ENCODE results near the gene KANSL3. TPM values are rescaled to one million over a fixed set of nuclear protein-coding genes. Genes with fewer than 3 reads are reported as not detected.
A peak's percentile ranks its signal among the peaks of the same experiment; 100 is the strongest.

KANSL3 gene
- polyA plus RNA-seq, 2 donors, result 11.9 to 17.2 TPM

DNA sequence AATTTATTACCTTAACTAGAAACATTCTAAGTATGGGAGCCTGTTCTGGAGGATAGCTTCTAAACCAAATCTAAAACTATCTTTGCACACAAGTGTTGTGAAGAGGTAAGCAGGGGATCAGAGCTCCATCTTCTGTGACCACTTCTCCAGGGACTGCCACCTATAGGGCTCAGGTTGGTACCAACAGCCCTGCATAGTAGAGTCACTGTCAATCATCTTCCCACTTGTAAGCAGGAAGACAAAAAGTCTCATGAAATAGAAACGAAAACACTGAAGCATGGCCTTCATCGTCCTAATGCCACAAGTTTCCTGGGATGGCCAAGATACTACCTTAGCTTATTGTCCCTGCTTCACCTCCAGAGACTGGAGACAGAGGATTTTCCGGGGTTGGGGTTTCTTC, 43.8 kb downstream of the KANSL3 start:
- Histone ChIP-seq H3K27me3 (ENCODE audit: control insufficient read depth in 1 of 2, insufficient read depth in 2 of 2, low read length in 2 of 2) (no peaks in the 10 kb centered on the region), H3K4me1 (ENCODE audit: control insufficient read depth in 2 of 2, insufficient read depth in 2 of 2, low read length in 1 of 2) (peaks cover 0 to 2% of the 10 kb centered on the region in 2 donors), H3K27ac (ENCODE audit: low read depth in 2 of 2, low read length in 1 of 2) (peak overlapping the region in 1 of 2 donors; percentile 28), H3K36me3 (ENCODE audit: control insufficient read depth in 2 of 2, insufficient read depth in 2 of 2, low read length in 1 of 2) (peaks cover 20 to 26% of the 10 kb centered on the region in 2 donors), H3K9me3 (ENCODE audit: control insufficient read depth in 2 of 2, insufficient read depth in 1 of 2, low read depth in 1 of 2, low read length in 1 of 2) (no peaks in the 10 kb centered on the region), H3K4me3 (ENCODE audit: low read depth in 1 of 2, low read length in 2 of 2) (no peak overlapping the region)
- WGBS, 2 donors, result 79 to 83% methylated on average over 3 of the region's 3 CpGs

DNA sequence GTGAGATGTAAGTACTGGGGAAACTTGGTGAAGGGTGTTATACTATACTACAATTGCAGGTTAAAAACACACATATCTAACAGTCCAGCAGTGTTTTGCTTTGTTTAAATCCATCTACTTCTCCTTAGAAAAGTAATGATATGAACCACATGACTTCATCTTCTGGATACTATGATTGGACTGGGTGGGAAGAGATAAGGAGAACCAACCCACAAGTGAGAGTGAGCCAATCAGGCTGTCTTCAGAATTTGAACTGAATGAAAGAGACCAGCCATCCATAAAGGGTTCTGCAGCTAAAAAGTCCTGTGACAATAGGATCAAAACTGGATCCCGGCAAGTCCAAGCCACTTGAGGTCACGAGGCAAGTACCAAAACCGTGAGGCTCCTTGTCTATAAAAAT, 46.6 kb downstream of the KANSL3 start:
- H3K9me3 ChIP-seq (ENCODE audit: control insufficient read depth in 2 of 2, insufficient read depth in 1 of 2, low read depth in 1 of 2, low read length in 1 of 2), result no peaks in the 10 kb centered on the region
- no peak overlapping the region for H3K27ac ChIP-seq (ENCODE audit: low read depth in 2 of 2, low read length in 1 of 2)
- 96% methylated on average over 3 of the region's 3 CpGs for whole genome bisulfite sequencing, 2 donors
- no peak overlapping the region for H3K4me3 ChIP-seq (ENCODE audit: low read depth in 1 of 2, low read length in 2 of 2)
- H3K27me3 ChIP-seq (ENCODE audit: control insufficient read depth in 1 of 2, insufficient read depth in 2 of 2, low read length in 2 of 2), result no peaks in the 10 kb centered on the region
- peaks cover 20 to 26% of the 10 kb centered on the region in 2 donors for H3K36me3 ChIP-seq (ENCODE audit: control insufficient read depth in 2 of 2, insufficient read depth in 2 of 2, low read length in 1 of 2)
- peaks cover 0 to 2% of the 10 kb centered on the region in 2 donors for H3K4me1 ChIP-seq (ENCODE audit: control insufficient read depth in 2 of 2, insufficient read depth in 2 of 2, low read length in 1 of 2)

DNA sequence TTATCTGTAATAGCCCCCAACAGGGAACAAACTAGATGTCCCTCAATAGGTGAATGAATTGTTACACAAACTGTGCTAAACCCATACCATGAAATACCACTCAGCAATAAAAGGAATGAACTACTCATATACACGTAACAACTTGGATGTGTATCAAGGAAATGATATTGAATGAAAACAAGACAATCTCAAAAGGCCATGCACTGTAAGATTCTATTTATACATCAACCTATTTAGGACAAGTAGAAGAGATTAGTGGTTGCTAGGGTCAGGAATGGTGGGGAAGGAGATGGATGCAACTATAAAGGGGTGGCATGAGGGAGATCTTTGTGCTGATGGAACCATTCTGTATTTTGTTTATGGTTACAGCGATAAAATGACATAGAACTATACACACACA, 47.1 kb downstream of the KANSL3 start:
- no peak overlapping the region for H3K4me3 ChIP-seq (ENCODE audit: low read depth in 1 of 2, low read length in 2 of 2)
- WGBS, 2 donors, result 69 to 75% methylated on average over 2 of the region's 2 CpGs

DNA sequence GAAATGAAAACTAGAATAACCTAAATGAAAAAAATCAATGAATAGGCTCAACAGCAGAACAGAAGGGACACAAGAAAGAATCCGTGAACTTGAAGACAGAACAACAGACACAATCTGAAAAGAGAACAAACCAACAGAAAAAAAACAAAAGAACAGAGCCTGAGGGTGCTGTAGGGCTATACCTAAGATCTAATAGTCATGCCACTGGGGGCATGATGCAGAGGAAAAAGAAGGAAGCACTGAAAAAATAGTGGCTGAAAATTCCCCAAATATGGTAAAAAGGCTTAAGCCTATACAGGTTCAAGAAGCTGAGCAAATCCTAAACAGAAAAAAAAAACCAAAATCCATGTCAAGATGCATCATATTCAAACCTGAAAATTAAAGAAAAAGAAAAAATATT, 50.3 kb downstream of the KANSL3 start:
- H3K36me3 ChIP-seq (ENCODE audit: control insufficient read depth in 2 of 2, insufficient read depth in 2 of 2, low read length in 1 of 2), result peaks cover 1 to 6% of the 10 kb centered on the region in 2 donors
- no peaks in the 10 kb centered on the region for H3K9me3 ChIP-seq (ENCODE audit: control insufficient read depth in 2 of 2, insufficient read depth in 1 of 2, low read depth in 1 of 2, low read length in 1 of 2)
- 86 to 89% methylated on average over 1 of the region's 1 CpG for WGBS, 2 donors
- H3K27me3 ChIP-seq (ENCODE audit: control insufficient read depth in 1 of 2, insufficient read depth in 2 of 2, low read length in 2 of 2), result no peaks in the 10 kb centered on the region
- H3K4me1 ChIP-seq (ENCODE audit: control insufficient read depth in 2 of 2, insufficient read depth in 2 of 2, low read length in 1 of 2), result peaks cover 0 to 2% of the 10 kb centered on the region in 2 donors
- no peak overlapping the region for H3K4me3 ChIP-seq (ENCODE audit: low read depth in 1 of 2, low read length in 2 of 2)
- H3K27ac ChIP-seq (ENCODE audit: low read depth in 2 of 2, low read length in 1 of 2), result no peak overlapping the region

More for the DNA sequence above, 47.1 kb downstream of the KANSL3 start:
- H3K27me3 ChIP-seq (ENCODE audit: control insufficient read depth in 1 of 2, insufficient read depth in 2 of 2, low read length in 2 of 2), result no peaks in the 10 kb centered on the region
- H3K36me3 ChIP-seq (ENCODE audit: control insufficient read depth in 2 of 2, insufficient read depth in 2 of 2, low read length in 1 of 2), result peaks cover 20 to 23% of the 10 kb centered on the region in 2 donors
- H3K4me1 ChIP-seq (ENCODE audit: control insufficient read depth in 2 of 2, insufficient read depth in 2 of 2, low read length in 1 of 2), result peaks cover 0 to 2% of the 10 kb centered on the region in 2 donors
- H3K9me3 ChIP-seq (ENCODE audit: control insufficient read depth in 2 of 2, insufficient read depth in 1 of 2, low read depth in 1 of 2, low read length in 1 of 2), result no peaks in the 10 kb centered on the region
- no peak overlapping the region for H3K27ac ChIP-seq (ENCODE audit: low read depth in 2 of 2, low read length in 1 of 2)

DNA sequence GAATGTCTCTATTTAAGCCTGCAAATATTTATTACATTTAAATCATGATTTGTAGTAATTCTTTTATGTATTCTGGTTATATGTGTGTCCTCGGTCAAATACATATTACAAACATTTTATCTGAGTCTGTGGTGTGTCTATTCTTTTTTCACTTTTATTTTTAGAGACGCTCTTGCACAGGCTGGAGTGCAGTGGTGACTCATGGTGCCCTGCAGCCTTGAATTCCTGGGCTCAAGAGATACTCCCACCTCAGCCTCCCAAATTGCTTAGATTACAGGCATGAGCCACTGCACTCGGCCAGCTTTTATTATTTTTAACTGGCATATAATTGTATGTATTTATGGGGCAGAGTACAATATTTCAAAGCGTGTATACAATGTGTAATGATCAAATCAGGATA, 54.1 kb downstream of the KANSL3 start:
- Histone ChIP-seq H3K4me3 (ENCODE audit: low read depth in 1 of 2, low read length in 2 of 2) (no peak overlapping the region), H3K27me3 (ENCODE audit: control insufficient read depth in 1 of 2, insufficient read depth in 2 of 2, low read length in 2 of 2) (no peaks in the 10 kb centered on the region), H3K36me3 (ENCODE audit: control insufficient read depth in 2 of 2, insufficient read depth in 2 of 2, low read length in 1 of 2) (no peaks in the 10 kb centered on the region), H3K27ac (ENCODE audit: low read depth in 2 of 2, low read length in 1 of 2) (no peak overlapping the region), H3K4me1 (ENCODE audit: control insufficient read depth in 2 of 2, insufficient read depth in 2 of 2, low read length in 1 of 2) (no peaks in the 10 kb centered on the region), H3K9me3 (ENCODE audit: control insufficient read depth in 2 of 2, insufficient read depth in 1 of 2, low read depth in 1 of 2, low read length in 1 of 2) (no peaks in the 10 kb centered on the region)
- WGBS, 2 donors, result 76 to 79% methylated on average over 4 of the region's 4 CpGs

DNA sequence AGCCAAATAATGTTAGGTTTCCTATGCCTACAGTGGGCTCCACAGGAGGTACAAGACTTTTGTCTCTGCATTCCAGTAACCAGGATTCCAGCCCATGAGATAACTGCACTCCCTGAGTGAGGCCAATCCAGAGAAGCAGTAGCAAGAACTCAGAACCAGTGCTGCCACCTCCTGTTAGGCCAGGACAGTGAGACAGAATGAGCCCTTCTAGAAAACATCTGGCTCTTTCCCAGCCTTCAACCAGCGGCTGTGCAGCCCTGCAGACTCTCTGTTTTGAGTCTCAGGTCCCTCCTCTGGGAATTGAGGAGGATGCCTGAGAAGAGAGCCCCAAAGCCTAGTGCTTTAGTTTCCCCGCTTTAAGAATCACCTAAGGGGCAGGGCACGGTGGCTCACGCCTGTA, 57.3 kb downstream of the KANSL3 start:
- H3K4me1 ChIP-seq (ENCODE audit: control insufficient read depth in 2 of 2, insufficient read depth in 2 of 2, low read length in 1 of 2), result no peaks in the 10 kb centered on the region
- H3K4me3 ChIP-seq (ENCODE audit: low read depth in 1 of 2, low read length in 2 of 2), result no peak overlapping the region
- H3K36me3 ChIP-seq (ENCODE audit: control insufficient read depth in 2 of 2, insufficient read depth in 2 of 2, low read length in 1 of 2), result no peaks in the 10 kb centered on the region
- no peaks in the 10 kb centered on the region for H3K27me3 ChIP-seq (ENCODE audit: control insufficient read depth in 1 of 2, insufficient read depth in 2 of 2, low read length in 2 of 2)
- H3K27ac ChIP-seq (ENCODE audit: low read depth in 2 of 2, low read length in 1 of 2), result no peak overlapping the region
- H3K9me3 ChIP-seq (ENCODE audit: control insufficient read depth in 2 of 2, insufficient read depth in 1 of 2, low read depth in 1 of 2, low read length in 1 of 2), result no peaks in the 10 kb centered on the region
- WGBS, 2 donors, result 86 to 89% methylated on average over 4 of the region's 4 CpGs

DNA sequence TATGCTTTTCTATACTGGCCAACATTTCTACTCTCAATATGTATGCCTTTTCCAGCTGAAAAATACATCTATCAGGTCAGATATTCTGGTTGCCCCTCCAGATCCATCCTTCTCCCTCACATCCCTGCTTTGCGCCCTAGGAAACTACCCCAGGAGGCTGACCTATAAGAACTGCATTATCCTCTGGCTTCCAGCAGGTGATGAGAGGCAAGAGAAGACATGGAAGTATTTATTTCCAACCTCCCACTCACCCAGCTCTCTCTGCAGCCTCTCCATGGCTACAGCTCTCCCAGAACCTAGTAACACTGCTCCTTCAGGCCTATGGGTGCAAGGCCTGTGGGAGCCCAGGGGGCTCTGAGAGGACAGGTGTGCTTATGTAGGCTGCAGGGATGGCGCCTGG, 58.7 kb downstream of the KANSL3 start:
- Histone ChIP-seq H3K27ac (ENCODE audit: low read depth in 2 of 2, low read length in 1 of 2) (no peak overlapping the region), H3K9me3 (ENCODE audit: control insufficient read depth in 2 of 2, insufficient read depth in 1 of 2, low read depth in 1 of 2, low read length in 1 of 2) (no peaks in the 10 kb centered on the region), H3K4me1 (ENCODE audit: control insufficient read depth in 2 of 2, insufficient read depth in 2 of 2, low read length in 1 of 2) (no peaks in the 10 kb centered on the region), H3K27me3 (ENCODE audit: control insufficient read depth in 1 of 2, insufficient read depth in 2 of 2, low read length in 2 of 2) (no peaks in the 10 kb centered on the region), H3K36me3 (ENCODE audit: control insufficient read depth in 2 of 2, insufficient read depth in 2 of 2, low read length in 1 of 2) (no peaks in the 10 kb centered on the region), H3K4me3 (ENCODE audit: low read depth in 1 of 2, low read length in 2 of 2) (no peak overlapping the region)
- WGBS, 2 donors, result 97 to 100% methylated on average over 2 of the region's 2 CpGs

DNA sequence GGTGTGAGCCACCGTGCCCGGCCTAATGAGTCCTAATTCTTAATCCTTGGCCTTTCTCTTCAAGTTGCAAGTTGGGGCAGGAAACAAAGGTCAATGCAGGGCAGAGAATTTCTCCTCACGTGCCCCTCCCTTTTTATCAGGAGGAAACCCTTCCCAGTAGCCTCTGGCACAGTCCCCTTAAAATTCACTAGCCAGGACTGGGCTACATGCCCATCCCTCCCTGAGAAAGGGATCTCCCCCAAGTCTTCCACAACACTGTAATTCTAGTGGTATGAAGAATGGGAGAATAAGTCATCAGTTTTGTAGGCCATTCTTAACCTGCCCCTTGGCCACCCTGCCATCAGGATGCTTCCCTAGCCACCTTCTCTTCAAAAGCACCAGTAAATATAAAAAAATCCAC, 59.4 kb downstream of the KANSL3 start:
- no peak overlapping the region for H3K4me3 ChIP-seq (ENCODE audit: low read depth in 1 of 2, low read length in 2 of 2)
- H3K4me1 ChIP-seq (ENCODE audit: control insufficient read depth in 2 of 2, insufficient read depth in 2 of 2, low read length in 1 of 2), result no peaks in the 10 kb centered on the region
- no peaks in the 10 kb centered on the region for H3K36me3 ChIP-seq (ENCODE audit: control insufficient read depth in 2 of 2, insufficient read depth in 2 of 2, low read length in 1 of 2)
- H3K27me3 ChIP-seq (ENCODE audit: control insufficient read depth in 1 of 2, insufficient read depth in 2 of 2, low read length in 2 of 2), result no peaks in the 10 kb centered on the region
- no peak overlapping the region for H3K27ac ChIP-seq (ENCODE audit: low read depth in 2 of 2, low read length in 1 of 2)
- no peaks in the 10 kb centered on the region for H3K9me3 ChIP-seq (ENCODE audit: control insufficient read depth in 2 of 2, insufficient read depth in 1 of 2, low read depth in 1 of 2, low read length in 1 of 2)
- WGBS, 2 donors, result 57 to 59% methylated on average over 3 of the region's 3 CpGs

DNA sequence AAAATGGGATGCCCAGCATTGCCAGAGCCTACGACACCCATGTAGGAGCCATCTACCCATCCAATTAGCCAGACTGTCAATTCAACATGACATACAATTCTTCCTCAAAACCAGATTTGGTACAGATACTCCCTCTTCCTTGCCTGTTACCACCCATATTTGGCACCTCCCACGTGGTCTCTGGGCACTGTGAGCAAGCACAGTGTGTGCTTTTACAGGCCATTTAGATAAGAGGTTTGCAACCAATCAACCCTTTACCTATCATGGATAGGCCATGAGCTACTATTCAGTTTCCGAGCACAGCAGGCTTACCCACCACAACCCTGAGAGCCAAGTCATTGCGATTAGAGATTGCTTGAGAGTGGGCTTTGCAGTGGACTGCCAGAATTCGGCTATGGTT, 60.6 kb downstream of the KANSL3 start:
- no peak overlapping the region for H3K4me3 ChIP-seq (ENCODE audit: low read depth in 1 of 2, low read length in 2 of 2)
- no peaks in the 10 kb centered on the region for H3K9me3 ChIP-seq (ENCODE audit: control insufficient read depth in 2 of 2, insufficient read depth in 1 of 2, low read depth in 1 of 2, low read length in 1 of 2)
- no peak overlapping the region for H3K27ac ChIP-seq (ENCODE audit: low read depth in 2 of 2, low read length in 1 of 2)
- H3K4me1 ChIP-seq (ENCODE audit: control insufficient read depth in 2 of 2, insufficient read depth in 2 of 2, low read length in 1 of 2), result no peaks in the 10 kb centered on the region
- no peaks in the 10 kb centered on the region for H3K36me3 ChIP-seq (ENCODE audit: control insufficient read depth in 2 of 2, insufficient read depth in 2 of 2, low read length in 1 of 2)
- WGBS, 2 donors, result 81 to 85% methylated on average over 5 of the region's 5 CpGs
- H3K27me3 ChIP-seq (ENCODE audit: control insufficient read depth in 1 of 2, insufficient read depth in 2 of 2, low read length in 2 of 2), result no peaks in the 10 kb centered on the region

DNA sequence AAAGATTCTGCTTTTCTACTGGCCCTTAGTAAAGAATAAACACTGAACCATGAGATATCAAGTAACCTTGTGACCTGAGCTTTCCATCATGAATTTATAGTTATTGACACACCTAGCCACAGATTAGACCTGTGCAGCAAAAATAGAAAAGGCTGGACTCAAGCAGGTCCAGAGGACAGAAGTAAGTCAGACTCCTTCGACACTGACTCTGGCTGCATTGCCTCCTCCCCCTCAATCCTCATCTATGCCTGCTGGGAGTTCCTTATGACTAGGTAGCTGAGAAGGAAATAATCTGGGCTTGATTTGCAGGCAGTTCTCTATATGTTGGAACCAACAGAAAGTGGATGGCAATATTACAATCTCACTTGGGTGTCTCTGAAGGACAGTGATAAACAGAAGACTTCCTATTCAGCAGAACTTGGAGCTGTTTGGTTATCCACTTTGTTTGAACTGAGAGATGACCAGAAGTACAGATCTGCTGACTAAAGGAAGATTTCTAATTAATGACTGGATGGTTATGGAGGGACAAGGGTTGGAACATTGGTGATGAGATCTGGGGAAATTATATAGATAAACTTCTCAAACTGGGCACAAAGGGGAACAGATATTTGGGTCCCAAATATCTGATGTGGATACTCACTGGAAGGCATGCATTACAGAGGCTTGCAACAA, 62.2 kb downstream of the KANSL3 start:
- no peaks in the 10 kb centered on the region for H3K4me1 ChIP-seq (ENCODE audit: control insufficient read depth in 2 of 2, insufficient read depth in 2 of 2, low read length in 1 of 2)
- no peaks in the 10 kb centered on the region for H3K36me3 ChIP-seq (ENCODE audit: control insufficient read depth in 2 of 2, insufficient read depth in 2 of 2, low read length in 1 of 2)
- 72 to 90% methylated on average over 1 of the region's 1 CpG for WGBS, 2 donors
- H3K9me3 ChIP-seq (ENCODE audit: control insufficient read depth in 2 of 2, insufficient read depth in 1 of 2, low read depth in 1 of 2, low read length in 1 of 2), result no peaks in the 10 kb centered on the region
- H3K4me3 ChIP-seq (ENCODE audit: low read depth in 1 of 2, low read length in 2 of 2), result no peak overlapping the region
- no peaks in the 10 kb centered on the region for H3K27me3 ChIP-seq (ENCODE audit: control insufficient read depth in 1 of 2, insufficient read depth in 2 of 2, low read length in 2 of 2)
- H3K27ac ChIP-seq (ENCODE audit: low read depth in 2 of 2, low read length in 1 of 2), result no peak overlapping the region

Measured in esophagus (tissue), 2 donors.